GM21515 (cell line): ENCODE results near the gene TGFBR3L.
A peak's percentile ranks its signal among the peaks of the same experiment; 100 is the strongest.

Experiments
- ATAC-seq: cut with Tn5 transposase; IDR thresholded peaks from one replicate; pipeline ENCODE4 v1.9.1; 2021; ENCODE audit not compliant: unreplicated experiment

The TGFBR3L gene

DNA sequence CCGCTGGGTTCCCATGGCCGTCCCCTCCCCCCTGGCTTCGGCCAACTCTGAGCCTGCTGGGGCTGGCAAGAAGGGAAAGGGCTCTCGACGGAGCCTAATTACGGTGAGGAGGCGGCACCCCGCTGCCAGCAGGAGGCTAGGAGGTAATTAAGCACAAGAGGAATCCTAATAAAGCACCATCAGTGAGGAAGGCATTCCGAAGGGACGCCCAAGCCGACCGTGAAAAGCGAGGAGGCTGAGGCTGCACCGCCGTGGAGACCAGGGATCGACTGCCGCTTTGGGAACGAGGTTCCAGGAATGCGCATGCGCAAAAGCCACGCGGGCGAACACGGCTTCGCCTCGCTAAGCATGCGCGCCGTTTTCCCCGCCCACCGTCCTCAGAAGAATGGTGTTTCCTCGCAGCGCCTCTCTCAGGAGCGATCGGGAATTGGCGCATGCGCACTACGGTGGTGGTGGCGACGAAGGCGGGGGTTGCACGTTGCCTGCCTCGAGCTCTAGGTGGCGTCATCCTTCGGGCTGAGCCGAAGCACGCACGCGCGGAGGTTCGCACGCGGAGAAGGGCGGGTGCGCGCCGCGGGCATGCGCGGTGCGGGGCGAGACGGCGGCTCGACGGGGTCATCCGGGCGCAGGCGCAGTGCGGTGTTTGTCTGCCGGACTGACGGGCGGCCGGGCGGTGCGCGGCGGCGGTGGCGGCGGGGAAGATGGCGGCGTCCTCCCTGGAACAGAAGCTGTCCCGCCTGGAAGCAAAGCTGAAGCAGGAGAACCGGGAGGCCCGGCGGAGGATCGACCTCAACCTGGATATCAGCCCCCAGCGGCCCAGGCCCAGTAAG lies 11.2 kb upstream of the TGFBR3L start, which contains the start of gene MAP2K7:
TSS of gene MAP2K7 (plus strand) at position 634 of the 830 bp plus-strand sequence. CDS start at position 702, 68 bp downstream.
- ATAC-seq = peak; percentile 76

DNA sequence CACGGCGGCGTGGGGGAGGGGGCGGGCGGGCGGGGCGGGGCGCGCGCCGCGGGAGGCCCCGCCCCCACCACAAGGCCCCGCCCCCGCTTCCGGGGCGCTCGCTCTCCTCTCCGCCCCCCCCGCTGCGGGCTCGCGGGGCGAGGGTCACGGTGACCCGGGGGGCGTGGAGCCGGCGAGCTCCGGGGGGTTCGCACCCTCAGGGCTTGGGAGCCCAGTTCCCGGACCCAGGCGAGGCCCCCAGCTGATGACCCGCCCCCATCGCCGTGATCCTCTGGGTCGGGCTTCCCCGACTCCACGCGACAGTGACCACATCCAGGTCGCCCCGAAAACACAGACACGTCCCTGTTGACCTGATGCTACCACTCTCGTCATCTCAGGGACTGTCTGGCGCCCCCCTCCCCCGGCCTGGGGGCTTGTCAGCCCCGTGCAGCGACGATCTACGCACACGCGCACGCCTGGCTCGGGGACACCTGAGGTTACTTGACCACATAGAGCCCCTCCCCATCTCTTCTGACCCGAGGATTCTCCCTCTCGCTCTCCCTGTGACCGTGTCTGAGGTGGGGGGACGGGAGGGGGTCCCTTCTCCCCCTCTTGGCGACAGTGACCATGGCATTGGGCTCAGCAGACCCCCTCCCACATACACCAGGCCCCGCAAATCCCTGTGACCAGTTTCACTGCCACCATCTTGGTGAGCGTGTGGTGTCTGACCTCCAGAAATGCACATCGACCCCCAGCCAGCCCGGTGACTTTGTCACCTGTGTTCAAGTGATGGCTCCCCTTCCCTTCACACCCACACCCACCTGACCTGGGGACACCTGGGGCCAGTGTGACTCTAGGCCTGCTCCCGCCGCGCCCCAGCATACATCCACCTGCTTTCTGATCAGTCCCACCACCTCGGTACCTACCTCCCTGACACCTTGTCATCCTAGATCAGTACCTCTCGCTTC lies 10.3 kb upstream of the TGFBR3L start:
- peak; percentile 33 for ATAC-seq

DNA sequence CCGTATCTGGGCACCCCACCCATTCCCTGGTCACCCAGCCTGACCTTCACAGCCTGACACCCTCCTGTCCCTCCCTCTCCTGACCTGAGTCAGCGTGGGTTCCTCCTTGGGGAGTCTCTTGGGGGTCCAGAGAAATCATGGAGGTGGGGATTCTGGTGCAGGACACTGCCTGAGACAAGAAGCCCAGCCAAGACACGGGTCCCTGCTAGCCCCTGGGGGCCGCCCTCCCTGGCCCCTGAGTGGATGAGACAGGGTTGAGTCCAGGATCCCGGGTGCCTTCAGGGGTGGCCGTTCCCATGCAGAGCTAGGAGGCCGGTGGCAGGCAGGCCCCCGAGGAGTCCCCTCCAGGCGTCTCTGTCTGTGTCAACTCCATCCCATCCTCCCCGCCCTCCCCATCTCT lies 9.4 kb upstream of the TGFBR3L start:
- ATAC-seq = no peak

DNA sequence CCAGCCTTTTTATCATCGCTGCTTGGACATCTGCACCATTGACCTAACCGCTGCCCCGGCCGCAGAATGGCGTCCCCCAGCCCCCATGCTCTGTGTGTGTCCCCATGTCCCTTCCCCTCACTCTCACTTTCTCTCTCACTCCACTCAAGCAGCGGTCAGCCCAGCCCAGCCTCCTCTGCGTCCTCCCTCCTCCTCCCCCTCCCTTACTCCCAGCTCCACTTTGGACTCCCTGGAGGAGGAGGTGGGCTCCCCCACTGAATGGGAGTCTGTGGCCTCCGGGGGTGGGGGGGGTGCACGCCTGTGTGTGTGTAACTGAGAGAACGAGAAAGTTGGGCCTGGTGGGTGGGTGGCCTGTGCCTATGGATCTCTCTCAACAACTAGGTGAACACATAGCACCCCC lies 8.8 kb upstream of the TGFBR3L start:
- no peak for ATAC-seq

DNA sequence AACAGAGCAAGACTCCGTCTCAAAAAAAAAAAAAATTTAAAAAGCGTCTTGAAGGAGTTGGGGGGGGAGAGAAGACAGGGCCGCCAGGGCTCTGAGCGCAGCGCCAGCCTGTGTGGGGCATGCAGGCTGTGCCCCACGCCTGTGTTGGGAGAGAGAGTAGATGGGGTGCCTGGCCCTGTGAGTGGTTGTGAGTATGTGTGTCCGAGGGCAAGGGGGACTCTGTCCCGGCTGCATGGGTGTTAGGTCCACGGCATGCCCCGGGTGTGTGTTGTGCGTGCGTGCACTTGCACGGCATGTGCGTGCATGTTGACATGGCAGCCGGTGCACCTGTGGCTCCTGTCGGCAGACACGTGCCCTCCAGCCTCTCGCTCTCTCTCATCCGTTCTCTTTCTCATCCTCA lies 7.5 kb upstream of the TGFBR3L start:
- no peak for ATAC-seq

DNA sequence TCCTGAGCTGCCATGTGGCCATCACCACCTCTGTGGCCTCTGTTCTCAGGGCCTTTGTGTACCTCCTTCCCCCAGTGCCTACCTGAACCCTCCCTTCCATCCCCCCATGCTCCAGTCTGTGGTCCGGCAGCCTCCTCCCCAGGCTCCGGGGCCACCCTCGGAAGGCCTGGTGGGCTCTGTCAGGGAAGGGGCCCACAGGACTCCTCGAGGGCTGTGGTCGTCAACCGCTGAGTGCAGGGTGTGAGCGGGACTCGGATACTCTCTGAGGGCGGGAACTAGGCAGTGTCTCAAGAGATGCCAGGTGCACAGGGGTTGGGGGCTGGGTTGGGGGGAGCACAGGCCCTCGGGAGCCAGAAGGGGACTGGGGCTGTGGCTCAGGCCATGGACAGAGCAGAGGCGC lies 7.1 kb upstream of the TGFBR3L start:
- ATAC-seq = no peak

DNA sequence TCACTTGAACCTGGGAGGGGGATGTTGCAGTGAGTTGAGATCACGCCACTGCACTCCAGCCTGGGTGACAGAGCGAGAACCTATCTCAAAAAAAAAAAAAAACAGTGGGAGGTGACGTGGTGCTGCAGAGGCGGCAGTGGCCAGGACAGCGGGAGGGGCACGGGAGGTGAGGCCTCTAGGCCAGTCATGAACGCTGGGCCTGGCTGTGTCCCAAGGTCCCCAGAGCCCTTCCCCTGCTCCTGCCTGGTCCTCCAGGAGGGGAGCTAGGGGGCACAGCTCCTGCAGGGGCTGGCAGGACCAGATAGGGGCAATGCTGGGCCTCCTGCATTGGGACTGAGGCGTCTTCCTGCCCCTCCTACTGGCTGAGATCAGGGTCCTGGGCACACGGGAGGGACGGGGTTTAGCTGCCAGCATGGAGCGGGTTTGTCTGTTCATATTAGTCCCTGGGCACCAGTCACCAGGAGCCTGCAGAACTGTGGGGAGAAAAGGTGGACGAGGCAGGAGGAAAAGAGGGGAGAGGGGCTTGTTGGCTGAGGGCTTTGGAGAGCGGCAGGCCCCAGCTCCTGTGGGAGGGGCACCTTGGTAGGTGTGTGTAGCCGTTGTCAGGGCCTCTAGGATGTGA lies 6.4 kb upstream of the TGFBR3L start:
- ATAC-seq = no peak

DNA sequence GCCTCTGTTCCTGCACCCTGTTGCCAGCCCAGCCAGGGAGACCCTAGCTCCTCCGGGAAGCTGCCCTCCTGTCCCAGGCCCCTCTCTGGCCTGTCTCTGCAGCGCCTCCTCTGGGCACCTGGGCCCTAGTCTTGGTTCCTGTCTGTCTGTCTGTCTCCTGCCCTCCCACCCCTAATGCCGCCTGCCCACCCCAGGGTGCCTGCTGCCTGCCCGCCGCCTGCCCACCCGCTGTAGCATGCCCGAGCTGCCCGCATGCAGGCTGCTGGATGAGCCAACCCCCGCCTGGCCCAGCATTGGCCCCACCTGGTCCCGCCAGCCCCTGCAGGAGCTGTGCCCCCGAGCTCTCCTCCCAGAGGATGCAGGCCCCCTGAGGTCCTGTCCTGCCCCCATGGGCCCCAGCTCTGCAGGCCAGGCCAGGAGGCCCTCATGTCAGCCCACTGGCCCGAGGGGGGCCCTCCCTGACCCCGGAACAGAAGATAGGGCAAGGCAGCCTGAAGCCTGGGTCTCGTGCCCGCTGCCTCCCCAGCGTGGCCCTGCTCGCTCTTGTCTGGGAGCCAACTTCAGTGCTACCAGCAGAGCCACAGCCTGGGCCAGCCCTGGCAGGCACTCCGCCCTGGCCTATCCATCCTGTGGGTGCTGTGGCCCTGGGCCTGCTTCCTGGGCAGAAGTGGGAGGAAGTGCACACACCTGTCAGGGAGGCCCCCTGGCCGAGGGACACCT lies 5.7 kb upstream of the TGFBR3L start:
- no peak for ATAC-seq

DNA sequence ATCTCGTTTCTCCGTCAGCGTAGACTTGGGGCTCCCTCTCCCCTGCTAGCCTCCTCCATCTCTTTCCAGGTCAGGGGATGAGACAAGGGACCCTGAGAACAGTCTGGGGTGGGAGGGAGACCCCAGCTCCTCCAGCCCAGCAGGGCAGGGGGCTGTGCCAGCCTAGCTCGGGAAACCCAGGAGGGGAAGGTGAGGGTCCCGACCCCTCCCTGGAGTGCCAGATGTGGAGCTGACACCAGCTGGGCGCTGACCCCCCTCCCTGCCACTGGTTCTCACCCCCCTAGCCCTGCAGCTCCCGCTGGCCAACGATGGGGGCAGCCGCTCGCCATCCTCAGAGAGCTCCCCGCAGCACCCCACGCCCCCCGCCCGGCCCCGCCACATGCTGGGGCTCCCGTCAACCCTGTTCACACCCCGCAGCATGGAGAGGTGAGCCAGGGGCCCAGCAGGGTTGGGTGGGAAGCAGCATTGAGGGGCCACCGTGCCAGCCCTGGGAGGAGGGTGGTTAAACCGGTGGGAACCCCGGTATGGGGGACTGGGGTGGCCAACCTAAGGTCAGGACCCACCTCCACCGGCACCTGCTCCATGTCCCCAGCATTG lies 5.1 kb upstream of the TGFBR3L start:
- no peak for ATAC-seq

DNA sequence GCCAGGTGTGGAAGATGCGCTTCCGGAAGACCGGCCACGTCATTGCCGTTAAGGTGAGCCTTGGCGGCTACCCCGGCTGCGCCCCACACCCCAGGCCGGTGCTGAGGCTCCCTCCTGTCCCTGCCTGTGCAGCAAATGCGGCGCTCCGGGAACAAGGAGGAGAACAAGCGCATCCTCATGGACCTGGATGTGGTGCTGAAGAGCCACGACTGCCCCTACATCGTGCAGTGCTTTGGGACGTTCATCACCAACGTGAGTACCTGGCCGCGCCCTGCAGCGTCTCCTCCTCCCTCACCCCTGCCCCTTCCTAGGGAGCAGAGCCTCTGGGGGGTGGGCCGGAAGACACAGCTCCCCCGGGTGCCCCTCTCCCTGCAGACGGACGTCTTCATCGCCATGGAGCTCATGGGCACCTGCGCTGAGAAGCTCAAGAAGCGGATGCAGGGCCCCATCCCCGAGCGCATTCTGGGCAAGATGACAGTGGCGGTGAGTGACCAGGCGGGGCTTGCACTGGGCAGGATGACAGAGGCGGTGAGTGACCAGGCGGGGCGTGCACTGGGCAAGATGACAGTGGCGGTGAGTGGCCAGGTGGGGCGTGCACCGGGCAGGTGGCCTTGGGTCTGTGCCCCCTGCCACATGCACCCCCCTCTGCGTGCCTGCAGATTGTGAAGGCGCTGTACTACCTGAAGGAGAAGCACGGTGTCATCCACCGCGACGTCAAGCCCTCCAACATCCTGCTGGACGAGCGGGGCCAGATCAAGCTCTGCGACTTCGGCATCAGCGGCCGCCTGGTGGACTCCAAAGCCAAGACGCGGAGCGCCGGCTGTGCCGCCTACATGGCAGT lies 4.1 kb upstream of the TGFBR3L start:
- no peak for ATAC-seq

DNA sequence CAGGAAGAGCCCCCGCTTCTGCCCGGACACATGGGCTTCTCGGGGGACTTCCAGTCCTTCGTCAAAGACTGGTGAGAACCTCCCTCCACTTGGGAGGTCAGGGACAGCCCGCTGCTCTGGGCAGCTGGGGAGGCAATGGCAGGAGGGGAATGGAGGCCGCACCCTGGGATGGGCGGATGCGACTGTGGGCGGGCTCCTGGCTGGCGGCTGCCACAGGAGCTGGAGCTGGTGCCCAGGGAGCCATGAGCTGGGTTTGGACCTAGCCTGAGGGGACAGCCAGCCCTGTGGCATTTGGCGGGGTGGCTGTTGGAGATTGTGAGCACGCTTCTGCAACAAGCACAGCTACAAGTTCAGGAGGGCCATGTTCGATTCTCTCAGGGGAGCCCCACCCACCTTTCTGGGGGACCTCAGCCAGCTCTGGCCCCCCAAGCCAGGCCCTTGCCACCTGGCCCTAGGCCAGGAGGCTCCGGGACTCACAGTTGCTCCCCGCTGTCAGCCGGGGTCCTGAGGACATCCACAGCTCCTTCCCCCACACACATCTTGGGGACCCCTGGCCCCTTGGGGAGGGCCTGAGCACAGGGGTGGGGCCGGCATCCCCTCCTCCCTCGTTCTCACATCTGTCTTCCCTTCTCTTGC lies 3.0 kb upstream of the TGFBR3L start:
- ATAC-seq = no peak

DNA sequence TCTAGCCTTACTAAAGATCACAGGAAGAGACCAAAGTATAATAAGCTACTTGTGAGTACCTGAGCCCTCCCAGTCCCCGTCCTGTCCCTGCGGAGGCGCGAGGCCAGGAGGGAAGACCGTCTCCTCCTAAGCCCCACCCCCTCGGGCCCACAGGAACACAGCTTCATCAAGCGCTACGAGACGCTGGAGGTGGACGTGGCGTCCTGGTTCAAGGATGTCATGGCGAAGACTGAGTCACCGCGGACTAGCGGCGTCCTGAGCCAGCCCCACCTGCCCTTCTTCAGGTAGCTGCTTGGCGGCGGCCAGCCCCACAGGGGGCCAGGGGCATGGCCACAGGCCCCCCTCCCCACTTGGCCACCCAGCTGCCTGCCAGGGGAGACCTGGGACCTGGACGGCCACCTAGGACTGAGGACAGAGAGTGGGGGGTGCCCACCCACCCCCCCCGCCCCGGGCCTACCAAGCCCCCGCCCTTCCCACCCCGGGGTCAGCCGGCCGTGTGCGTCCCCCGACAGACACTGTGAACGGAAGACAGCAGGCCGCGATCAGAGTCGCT lies 2.4 kb upstream of the TGFBR3L start:
- no peak for ATAC-seq

DNA sequence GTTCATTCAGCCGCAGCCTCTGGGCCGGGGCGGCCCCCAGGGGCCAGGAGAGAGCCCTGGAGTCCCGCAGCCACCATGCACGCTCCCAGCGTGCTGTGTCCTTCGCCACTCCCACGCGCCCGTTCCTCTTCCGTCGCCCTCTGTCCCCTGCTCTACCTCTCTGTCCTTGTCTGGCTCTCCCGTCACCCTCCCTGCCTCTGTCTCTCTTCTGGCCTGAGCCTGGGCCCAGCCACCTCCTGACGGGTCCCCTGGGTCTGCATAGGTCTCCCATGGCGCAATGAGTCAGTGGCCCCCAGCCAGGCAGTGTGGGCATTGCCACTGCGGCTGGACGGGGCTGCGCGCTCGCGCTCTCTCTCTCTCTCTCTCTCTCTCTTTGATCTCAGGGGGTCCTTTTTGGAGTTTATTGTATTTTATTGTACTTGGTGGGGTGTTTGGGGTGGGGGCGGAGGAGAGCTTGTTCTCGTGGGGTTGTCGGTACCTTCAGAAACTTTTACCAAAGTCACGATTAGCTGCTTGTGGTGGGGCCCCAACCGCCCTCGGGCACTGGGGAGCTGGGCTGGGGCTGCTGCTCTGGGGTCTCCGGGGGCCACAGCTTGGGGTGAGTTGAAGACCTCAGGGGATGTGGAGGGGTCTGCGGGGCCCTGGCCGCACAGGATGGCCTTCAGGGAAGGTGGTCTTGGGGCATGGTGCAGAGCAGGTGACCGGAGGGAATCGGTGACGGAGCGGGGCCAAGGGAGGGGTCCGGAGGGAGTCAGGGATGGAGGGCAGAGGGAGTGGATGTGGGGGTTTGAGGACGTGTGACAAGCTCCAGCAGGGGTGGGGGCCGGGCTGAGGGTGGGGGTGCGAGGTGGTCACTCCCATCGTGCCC lies 1.7 kb upstream of the TGFBR3L start:
- ATAC-seq = no peak

DNA sequence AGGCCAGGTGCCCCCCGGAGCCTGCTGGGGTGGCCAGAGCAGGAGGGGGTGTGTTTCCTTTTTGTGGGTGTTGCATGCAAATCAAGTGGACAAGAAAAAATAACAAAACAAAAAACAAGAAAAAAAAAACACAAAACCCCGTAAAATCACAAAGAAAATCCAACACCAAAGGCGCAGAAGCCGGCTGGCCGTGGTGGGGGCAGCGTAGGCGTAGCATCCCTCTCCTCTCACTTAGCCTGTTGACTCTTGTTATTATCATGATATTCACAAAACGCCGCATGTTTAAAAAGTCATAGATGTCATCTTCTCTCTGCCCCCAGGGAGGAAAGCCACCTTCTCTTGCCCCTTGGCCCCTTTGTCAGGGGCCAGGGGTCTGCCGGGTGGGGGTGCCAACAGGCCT lies 978 bp upstream of the TGFBR3L start:
- no peak for ATAC-seq

DNA sequence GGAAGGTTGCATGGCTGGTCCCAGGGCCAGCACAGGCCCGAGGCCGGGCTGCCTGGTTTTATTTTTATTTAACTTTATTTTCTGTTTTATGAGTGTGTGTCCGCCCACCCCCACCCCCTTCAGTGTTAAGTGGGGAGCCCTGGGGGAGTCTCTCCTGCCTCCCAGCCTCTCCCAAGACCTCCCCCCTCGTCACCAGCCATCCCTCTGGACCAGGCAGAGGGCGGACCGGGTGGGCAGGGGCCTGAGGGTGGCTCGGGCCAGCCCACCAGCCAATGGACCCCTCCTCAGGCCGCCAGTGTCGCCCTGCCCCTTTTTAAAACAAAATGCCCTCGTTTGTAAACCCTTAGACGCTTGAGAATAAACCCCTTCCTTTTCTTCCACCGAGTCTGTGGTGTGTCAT lies 531 bp upstream of the TGFBR3L start:
- ATAC-seq = no peak

DNA sequence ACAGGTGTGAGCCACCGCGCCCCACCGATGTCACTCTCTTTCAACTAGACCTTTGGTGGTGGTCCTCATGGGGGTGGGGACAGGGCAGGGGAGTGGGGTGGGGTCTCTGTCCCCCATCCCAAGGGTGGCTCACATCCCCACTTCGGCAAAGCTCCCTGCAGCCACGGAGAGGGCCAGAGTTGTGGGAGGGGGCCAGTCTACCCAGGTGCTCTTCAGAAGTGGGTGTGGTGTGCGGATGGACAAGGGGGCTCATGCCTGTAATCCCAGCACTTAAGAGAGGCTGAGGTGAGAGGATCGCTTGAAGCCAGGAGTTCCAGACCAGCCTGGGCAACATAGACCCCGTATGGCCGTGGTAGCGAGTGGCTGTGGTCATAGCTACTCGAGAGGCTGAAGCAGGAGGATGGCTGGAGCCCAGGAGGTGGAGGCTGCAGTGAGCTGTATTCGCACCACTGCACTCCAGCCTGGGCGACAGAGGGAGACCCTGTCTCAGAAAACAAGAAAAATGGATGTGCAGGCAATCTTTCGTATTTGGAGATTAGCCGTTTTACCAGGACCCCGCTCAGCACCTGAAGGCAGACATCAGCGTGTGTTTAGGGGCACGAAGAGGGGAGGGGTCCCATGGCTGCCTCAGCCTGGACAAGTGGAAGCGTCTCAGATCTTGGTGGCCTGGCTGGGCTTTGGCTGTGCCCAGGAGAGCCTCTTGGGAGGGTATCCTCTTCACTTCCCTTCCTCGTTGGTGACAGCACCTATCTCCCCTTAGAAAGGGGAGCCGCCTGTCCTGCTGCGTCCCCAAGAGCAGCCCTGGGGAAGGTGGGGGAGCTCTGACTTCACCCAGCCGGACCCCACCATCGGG lies 846 bp downstream of the TGFBR3L start:
- no peak for ATAC-seq
